Neural progenitor cell (in vitro differentiated cells): ENCODE measurements around the gene GIN1.

ENCODE experiments used
- EZH2 ChIP-seq: fragments of 200-600 bp; sonication (generic); IDR thresholded peaks from 2 replicates; pipeline ENCODE4 v1.6.1; 2017; ENCODE audit warnings: antibody characterized with exemption, mild to moderate bottlenecking, moderate library complexity
- EZH2phosphoT487 ChIP-seq: fragments of 200-600 bp; sonication (generic); IDR thresholded peaks from 2 replicates; pipeline ENCODE4 v1.6.1; 2017; ENCODE audit warnings: antibody characterized with exemption
- TF ChIP-seq, protein P1 (sequence below): fragments of 200-600 bp; sonication (generic); IDR thresholded peaks from 2 replicates; pipeline ENCODE4 v1.5.1; 2017; ENCODE audit warnings: antibody characterized with exemption, mild to moderate bottlenecking

DNA sequence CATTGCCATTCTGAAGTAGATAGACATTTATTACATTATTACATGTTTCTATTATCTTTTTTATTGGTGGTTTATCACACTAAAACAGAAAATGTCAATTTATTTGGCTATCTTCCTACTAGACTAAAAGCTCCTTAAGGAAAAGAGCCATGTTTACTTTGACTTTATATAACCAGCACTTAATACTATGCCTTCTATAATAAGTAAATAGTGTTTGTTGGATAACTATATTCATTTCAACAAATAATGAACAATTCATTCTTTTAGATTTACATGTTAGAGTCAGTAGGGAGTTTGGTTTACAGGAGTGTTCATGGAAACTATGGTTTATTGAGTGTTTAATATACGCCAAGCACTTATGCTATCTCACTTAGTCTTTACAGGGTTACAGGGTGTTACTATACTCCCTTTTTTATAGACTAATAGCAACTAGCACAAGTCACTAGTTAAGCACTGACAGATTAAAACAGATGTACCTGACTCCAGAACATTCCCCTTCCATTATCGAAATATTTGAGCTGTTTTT is 7.4 kb upstream of the GIN1 start:
- TF ChIP-seq, protein P1, sequence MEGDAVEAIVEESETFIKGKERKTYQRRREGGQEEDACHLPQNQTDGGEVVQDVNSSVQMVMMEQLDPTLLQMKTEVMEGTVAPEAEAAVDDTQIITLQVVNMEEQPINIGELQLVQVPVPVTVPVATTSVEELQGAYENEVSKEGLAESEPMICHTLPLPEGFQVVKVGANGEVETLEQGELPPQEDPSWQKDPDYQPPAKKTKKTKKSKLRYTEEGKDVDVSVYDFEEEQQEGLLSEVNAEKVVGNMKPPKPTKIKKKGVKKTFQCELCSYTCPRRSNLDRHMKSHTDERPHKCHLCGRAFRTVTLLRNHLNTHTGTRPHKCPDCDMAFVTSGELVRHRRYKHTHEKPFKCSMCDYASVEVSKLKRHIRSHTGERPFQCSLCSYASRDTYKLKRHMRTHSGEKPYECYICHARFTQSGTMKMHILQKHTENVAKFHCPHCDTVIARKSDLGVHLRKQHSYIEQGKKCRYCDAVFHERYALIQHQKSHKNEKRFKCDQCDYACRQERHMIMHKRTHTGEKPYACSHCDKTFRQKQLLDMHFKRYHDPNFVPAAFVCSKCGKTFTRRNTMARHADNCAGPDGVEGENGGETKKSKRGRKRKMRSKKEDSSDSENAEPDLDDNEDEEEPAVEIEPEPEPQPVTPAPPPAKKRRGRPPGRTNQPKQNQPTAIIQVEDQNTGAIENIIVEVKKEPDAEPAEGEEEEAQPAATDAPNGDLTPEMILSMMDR = no peak
- TF ChIP-seq EZH2phosphoT487 (no peak), EZH2 (no peak)
